HG03025 (cell line): ENCODE data around the gene NACA.

ENCODE experiments used
- ATAC-seq: cut with Tn5 transposase; IDR thresholded peaks from one replicate; pipeline ENCODE4 v1.9.1; 2021; ENCODE audit warnings: mild to moderate bottlenecking, moderate library complexity; ENCODE audit not compliant: unreplicated experiment, low FRiP score

The NACA gene

DNA sequence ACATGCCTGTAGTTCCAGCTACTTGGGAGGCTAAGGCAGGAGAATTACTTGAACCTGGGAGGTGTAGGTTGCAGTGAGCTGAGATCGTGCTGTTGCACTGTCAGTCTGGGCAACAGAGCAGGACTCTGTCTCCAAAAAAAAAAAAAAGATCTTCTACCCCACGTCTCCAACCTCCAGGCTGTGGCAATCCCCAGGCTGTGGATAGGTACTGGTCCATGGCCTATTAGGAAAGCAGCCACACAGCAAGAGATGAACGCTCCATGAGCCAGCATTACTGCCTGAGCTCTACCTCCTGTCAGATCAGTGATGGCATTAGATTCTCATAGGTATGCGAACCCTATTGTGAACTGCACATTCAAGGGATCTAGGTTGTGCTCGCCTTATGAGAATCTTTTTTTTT, 30.9 kb downstream of the NACA start:
- no peak for ATAC-seq

- ATAC-seq = no peak
Measured at GRCh38 chr12:56688846-56689109, 36.3 kb downstream of the NACA start.

DNA sequence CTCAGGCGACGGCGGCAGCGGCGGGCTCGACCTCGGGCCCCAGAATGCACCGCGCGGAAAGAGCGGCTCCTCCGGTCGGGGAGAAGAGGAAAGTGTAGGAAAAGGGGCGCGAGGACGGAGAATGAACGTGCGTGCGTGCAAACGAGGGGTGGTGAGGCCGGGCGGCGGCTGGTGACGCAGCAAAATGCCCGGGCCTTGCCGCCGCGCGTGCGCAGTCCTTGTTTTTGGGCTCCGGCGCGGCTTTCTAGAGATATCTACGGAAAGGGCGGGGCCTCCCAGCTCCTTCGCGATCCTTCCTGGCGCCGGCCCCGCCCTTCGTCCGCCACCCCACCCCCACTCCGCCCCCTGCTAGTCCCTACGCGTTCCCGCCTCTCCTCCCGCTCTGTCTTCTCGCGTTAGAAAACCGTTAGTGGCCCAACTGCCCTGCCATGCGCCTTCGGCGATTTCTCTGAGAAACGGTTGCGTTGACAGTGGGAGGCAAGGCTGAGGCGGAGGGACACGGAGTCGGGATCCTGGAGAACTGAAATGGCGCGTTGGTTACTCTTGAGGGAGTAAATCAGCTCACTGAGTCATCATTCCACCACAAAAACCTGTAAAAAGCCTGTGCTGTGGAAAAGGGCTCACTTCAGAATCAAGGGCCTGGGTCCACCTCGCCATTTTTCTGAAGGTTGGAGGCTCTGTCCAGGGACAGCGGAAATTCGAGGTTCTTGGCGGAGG, 36.8 kb downstream of the NACA start, which contains the start of gene PTGES3:
Gene PTGES3, minus strand, starts transcription at position 156 of the 717 bp plus-strand sequence. CDS start 285 bp downstream, outside the sequence.
- ATAC-seq = peak; percentile 65

GRCh38 chr12:56687223-56688128, 37.6 kb downstream of the NACA start:
- ATAC-seq = peak; percentile 21

DNA sequence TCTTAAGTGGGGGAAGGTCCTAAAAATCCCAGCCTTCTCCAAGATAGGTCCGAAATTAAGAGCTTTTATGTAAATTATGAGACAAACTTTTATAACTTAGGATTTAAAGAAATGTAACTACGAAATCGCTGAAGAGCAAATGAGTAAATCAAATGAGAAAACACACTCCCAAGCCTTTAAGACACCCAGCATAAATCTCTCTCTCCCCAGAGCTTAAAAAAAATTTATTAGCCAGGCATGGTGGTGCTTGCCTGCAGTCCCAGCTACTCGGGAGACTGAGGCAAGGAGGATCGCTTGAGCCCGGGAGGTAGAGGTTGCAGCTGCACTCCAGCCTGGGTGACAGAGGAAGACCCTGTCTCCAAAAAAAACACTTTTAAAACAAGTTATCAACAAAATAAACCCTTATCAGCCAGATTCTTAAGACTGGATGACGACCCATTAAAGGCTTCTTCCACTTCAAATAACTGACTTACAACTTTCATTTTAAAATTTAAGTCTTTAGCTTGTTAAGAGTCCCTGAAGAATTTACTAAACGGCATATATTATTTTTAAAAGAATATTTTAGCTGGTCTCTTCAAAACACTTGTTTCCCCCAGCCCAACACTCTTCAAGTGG, 40.2 kb downstream of the NACA start:
- ATAC-seq = no peak

- no peak for ATAC-seq
Measured at GRCh38 chr12:56682323-56682722, 42.8 kb downstream of the NACA start.

- ATAC-seq = no peak
Measured at GRCh38 chr12:56679883-56680575, 45.1 kb downstream of the NACA start.

- no peak for ATAC-seq
Measured at GRCh38 chr12:56678852-56679251, 46.2 kb downstream of the NACA start.

DNA sequence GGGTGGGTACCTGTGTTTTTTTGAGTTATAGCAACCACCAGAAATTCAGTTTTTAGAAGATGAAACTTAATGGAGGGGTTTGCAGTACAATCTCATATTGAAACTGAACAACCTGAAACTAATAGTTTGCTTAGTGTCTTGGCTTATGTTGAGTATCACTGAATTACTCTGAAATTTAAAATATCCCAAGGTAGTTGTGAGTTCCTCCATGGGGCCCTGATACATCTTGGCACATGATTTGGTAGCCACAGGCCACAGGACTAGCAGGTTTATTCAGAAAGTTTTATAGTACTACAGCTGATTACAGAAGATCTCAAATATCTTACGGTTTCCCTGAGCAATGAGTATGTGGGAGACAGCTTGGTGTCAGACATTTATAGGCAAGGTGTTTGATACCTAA, 47.4 kb downstream of the NACA start:
- ATAC-seq = no peak

- ATAC-seq = no peak
Measured at GRCh38 chr12:56676851-56677580, 48.1 kb downstream of the NACA start.

- no peak for ATAC-seq
Measured at GRCh38 chr12:56671608-56672007, 53.5 kb downstream of the NACA start.

- no peak for ATAC-seq
Measured at GRCh38 chr12:56670836-56671235, 54.3 kb downstream of the NACA start.

DNA sequence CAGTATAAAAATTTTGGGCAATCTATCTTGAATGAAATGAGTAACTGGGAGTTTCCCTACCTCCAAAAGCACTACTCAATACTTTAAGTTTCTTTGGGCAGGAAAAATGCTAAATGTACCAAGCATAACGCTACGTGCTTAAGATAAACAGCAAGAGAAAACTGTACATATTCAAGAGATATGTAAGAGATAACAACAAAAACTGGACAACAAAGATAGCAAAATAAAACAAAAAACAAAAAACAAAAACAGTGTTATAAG, 57.0 kb downstream of the NACA start:
- no peak for ATAC-seq
